ENCODE measurements around the gene ZBTB32.

ZBTB32 gene

DNA sequence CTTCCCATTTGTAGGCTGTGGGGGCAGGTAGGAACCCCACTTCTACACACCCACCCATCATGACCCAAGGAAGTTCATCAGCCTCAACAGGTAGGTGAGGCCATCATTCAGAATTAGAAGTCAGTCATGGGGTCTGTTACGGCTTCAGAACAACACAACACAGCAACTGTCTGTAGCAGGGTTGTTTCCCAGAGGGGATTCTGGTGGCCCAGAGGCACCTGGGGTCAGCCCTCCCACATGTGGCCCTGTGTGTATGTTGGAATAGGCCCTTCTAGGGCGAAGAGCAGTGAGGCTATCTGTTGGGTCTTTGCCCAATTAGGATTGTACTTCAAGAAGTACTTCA is 34.5 kb downstream of the ZBTB32 start:
- ChIA-PET POLR2A (interaction anchor here (1.0 to 7.7 kb wide), 3 partner anchors 9 to 37 kb away, joined by 3 to 204 read pairs (median 22); partner anchors contain the start of gene LIN37), CTCF (no interaction called here)
- Histone ChIP-seq H3K27ac (ENCODE audit: extremely low read depth, low read depth, low read length) (peak overlapping the region; percentile 50; the same call in 1 of the 2 replicates), H3K36me3 (ENCODE audit: control insufficient read depth in 2 of 2, insufficient read depth in 1 of 2, low read length in 2 of 2) (peaks cover 66 to 75% of the 10 kb centered on the region in 2 experiments), H3K9me3 (ENCODE audit: control insufficient read depth, insufficient read depth, low read depth, low read length) (no peaks in the 10 kb centered on the region), H3K4me1 (ENCODE audit: control insufficient read depth, insufficient read depth, low read length) (peaks cover 12% of the 10 kb centered on the region), H3K4me3 (ENCODE audit: low read depth, low read length) (no peak overlapping the region)
- TF ChIP-seq ZNF561 (tag by site-specific recombination; IDR thresholded peaks at IDR 0.05; ENCODE audit: borderline replicate concordance) (no peak), ZNF558 (tag by site-specific recombination; IDR thresholded peaks at IDR 0.05) (no peak), ZBTB8A (tag by site-specific recombination; IDR thresholded peaks at IDR 0.05) (peak; percentile 56), ZNF202 (tag by site-specific recombination; IDR thresholded peaks at IDR 0.05; ENCODE audit: borderline replicate concordance) (no peak), ZNF600 (tag by site-specific recombination; IDR thresholded peaks at IDR 0.05) (peak; percentile 94), SCRT2 (tag by site-specific recombination; IDR thresholded peaks at IDR 0.05) (peak; percentile 98), ZNF146 (tag by site-specific recombination; IDR thresholded peaks at IDR 0.05) (no peak), SCRT1 (tag by site-specific recombination; IDR thresholded peaks at IDR 0.05; ENCODE audit: borderline replicate concordance) (peak; percentile 92; the same call in 1 of the 2 replicates)
- TF ChIP-seq, protein P1, sequence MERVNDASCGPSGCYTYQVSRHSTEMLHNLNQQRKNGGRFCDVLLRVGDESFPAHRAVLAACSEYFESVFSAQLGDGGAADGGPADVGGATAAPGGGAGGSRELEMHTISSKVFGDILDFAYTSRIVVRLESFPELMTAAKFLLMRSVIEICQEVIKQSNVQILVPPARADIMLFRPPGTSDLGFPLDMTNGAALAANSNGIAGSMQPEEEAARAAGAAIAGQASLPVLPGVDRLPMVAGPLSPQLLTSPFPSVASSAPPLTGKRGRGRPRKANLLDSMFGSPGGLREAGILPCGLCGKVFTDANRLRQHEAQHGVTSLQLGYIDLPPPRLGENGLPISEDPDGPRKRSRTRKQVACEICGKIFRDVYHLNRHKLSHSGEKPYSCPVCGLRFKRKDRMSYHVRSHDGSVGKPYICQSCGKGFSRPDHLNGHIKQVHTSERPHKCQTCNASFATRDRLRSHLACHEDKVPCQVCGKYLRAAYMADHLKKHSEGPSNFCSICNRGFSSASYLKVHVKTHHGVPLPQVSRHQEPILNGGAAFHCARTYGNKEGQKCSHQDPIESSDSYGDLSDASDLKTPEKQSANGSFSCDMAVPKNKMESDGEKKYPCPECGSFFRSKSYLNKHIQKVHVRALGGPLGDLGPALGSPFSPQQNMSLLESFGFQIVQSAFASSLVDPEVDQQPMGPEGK (tag by site-specific recombination; IDR thresholded peaks at IDR 0.05), result 0 out of 2 replicates have a peak, but pooled peaks have one; percentile 20

DNA sequence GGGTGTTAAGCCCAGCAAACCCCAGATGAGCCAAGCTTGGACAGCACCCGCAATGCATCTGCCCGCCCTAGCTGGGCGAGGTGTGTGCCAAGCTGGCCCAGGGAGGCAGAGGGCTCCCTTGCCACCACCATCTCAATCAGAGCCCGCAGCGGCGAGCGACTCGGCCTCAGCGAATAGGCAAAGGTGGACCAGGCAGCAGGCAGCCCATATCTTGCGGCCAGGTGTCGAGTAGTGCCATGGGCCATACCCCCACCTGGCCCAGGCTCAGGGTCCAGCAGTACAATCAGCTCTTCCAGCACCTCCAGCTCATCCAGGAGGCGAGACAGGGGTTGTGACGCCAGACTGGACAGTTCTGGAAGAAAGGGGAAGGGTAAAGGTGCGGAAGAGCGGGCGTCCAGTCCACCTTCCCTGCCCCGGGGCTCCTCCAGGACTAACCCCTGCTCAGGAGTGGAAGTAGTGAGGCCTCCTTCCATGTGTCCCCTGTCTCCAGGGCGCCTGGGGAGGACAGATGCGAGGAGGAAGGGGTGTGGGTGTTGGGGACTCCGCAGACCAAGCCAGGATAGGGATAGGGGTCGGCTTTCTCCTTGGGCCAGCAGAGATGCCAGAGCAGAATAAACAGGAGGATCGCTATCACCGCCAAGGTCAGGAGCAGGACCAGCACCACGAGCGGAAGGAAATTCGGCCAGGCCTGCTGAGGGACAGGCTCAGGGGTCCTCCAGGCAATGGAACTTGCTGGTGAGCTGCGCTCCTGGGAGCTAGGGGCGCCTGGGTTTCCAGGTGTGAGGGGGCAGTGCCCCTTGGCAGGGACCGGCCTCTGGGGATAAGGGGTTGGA is 35.1 kb downstream of the ZBTB32 start:
- peak overlapping the region; percentile 97; the same call in 1 of the 2 replicates for H3K27ac ChIP-seq (ENCODE audit: extremely low read depth, low read depth, low read length)
- POLR2A ChIA-PET, result interaction anchor here (0.8 to 7.7 kb wide), 27 partner anchors 9 to 475 kb away, joined by 3 to 204 read pairs (median 7); partner anchors contain the start of genes ARHGAP33, COX6B1, HSPB6 and LIN37
- peaks cover 17% of the 10 kb centered on the region for H3K4me1 ChIP-seq (ENCODE audit: control insufficient read depth, insufficient read depth, low read length)
- peaks cover 61 to 69% of the 10 kb centered on the region in 2 experiments for H3K36me3 ChIP-seq (ENCODE audit: control insufficient read depth in 2 of 2, insufficient read depth in 1 of 2, low read length in 2 of 2)
- peak overlapping the region; percentile 52 for H3K4me3 ChIP-seq (ENCODE audit: low read depth, low read length)
- CTCF ChIA-PET, result interaction anchor here (0.5 to 1.6 kb wide), 4 partner anchors 9 to 192 kb away, joined by 3 to 8 read pairs (median 5); partner anchors contain the start of gene LIN37
- no peaks in the 10 kb centered on the region; the same call in 1 of the 2 replicates for H3K9me3 ChIP-seq (ENCODE audit: control insufficient read depth, insufficient read depth, low read depth, low read length)
- peak; percentile 34 for TF ChIP-seq ZBTB17 (tag by site-specific recombination; IDR thresholded peaks at IDR 0.05)
- TF ChIP-seq, protein P2, sequence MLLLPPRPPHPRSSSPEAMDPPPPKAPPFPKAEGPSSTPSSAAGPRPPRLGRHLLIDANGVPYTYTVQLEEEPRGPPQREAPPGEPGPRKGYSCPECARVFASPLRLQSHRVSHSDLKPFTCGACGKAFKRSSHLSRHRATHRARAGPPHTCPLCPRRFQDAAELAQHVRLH (tag by site-specific recombination; IDR thresholded peaks at IDR 0.05), result no peak
- 0 out of 2 replicates have a peak, but pooled peaks have one; percentile 19 for TF ChIP-seq IKZF3 (tag by site-specific recombination; IDR thresholded peaks at IDR 0.05)
- TF ChIP-seq, protein P3, sequence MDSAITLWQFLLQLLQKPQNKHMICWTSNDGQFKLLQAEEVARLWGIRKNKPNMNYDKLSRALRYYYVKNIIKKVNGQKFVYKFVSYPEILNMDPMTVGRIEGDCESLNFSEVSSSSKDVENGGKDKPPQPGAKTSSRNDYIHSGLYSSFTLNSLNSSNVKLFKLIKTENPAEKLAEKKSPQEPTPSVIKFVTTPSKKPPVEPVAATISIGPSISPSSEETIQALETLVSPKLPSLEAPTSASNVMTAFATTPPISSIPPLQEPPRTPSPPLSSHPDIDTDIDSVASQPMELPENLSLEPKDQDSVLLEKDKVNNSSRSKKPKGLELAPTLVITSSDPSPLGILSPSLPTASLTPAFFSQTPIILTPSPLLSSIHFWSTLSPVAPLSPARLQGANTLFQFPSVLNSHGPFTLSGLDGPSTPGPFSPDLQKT (IDR thresholded peaks at IDR 0.05; ENCODE audit: borderline replicate concordance, low read depth, low read length), result no peak
- TF ChIP-seq ZFP69B (tag by site-specific recombination; IDR thresholded peaks at IDR 0.05), result no peak
- no peak for TF ChIP-seq ZNF221 (tag by site-specific recombination; IDR thresholded peaks at IDR 0.05; ENCODE audit: borderline replicate concordance)
- TF ChIP-seq, protein P4, sequence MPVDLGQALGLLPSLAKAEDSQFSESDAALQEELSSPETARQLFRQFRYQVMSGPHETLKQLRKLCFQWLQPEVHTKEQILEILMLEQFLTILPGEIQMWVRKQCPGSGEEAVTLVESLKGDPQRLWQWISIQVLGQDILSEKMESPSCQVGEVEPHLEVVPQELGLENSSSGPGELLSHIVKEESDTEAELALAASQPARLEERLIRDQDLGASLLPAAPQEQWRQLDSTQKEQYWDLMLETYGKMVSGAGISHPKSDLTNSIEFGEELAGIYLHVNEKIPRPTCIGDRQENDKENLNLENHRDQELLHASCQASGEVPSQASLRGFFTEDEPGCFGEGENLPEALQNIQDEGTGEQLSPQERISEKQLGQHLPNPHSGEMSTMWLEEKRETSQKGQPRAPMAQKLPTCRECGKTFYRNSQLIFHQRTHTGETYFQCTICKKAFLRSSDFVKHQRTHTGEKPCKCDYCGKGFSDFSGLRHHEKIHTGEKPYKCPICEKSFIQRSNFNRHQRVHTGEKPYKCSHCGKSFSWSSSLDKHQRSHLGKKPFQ (tag by site-specific recombination; IDR thresholded peaks at IDR 0.05), result no peak
- TF ChIP-seq ZBTB48 (tag by site-specific recombination; IDR thresholded peaks at IDR 0.05), result peak; percentile 86; the same call in 1 of the 2 replicates
- peak; percentile 62; the same call in 1 of the 2 replicates for TF ChIP-seq ZNF223 (tag by site-specific recombination; IDR thresholded peaks at IDR 0.05)
- TF ChIP-seq ZNF785 (tag by site-specific recombination; IDR thresholded peaks at IDR 0.05), result no peak
- peak; percentile 41; the same call in 1 of the 2 replicates for TF ChIP-seq ZNF341 (tag by site-specific recombination; IDR thresholded peaks at IDR 0.05; ENCODE audit: low read depth)
- TF ChIP-seq, protein P5, sequence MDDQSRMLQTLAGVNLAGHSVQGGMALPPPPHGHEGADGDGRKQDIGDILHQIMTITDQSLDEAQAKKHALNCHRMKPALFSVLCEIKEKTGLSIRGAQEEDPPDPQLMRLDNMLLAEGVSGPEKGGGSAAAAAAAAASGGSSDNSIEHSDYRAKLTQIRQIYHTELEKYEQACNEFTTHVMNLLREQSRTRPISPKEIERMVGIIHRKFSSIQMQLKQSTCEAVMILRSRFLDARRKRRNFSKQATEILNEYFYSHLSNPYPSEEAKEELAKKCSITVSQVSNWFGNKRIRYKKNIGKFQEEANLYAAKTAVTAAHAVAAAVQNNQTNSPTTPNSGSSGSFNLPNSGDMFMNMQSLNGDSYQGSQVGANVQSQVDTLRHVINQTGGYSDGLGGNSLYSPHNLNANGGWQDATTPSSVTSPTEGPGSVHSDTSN (CRISPR knock-in tag; IDR thresholded peaks at IDR 0.05), result no peak
- TF ChIP-seq ZNF366 (tag by site-specific recombination; conservative IDR thresholded peaks at IDR 0.05), result no peak
- peak; percentile 72 for TF ChIP-seq ZNF600 (tag by site-specific recombination; IDR thresholded peaks at IDR 0.05)
- TF ChIP-seq, protein P6, sequence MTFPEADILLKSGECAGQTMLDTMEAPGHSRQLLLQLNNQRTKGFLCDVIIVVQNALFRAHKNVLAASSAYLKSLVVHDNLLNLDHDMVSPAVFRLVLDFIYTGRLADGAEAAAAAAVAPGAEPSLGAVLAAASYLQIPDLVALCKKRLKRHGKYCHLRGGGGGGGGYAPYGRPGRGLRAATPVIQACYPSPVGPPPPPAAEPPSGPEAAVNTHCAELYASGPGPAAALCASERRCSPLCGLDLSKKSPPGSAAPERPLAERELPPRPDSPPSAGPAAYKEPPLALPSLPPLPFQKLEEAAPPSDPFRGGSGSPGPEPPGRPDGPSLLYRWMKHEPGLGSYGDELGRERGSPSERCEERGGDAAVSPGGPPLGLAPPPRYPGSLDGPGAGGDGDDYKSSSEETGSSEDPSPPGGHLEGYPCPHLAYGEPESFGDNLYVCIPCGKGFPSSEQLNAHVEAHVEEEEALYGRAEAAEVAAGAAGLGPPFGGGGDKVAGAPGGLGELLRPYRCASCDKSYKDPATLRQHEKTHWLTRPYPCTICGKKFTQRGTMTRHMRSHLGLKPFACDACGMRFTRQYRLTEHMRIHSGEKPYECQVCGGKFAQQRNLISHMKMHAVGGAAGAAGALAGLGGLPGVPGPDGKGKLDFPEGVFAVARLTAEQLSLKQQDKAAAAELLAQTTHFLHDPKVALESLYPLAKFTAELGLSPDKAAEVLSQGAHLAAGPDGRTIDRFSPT (tag by site-specific recombination; IDR thresholded peaks at IDR 0.05), result peak; percentile 27; the same call in 1 of the 2 replicates

Data from HEK293 (cell line).